H9 (cell line): ENCODE results near the gene PPFIBP2. TPM values are rescaled to one million over a fixed set of nuclear protein-coding genes. Genes with fewer than 3 reads are reported as not detected.

Source experiments
- DNase-seq: peaks from one replicate; pipeline ENCODE4 v3.0.0-alpha.2; 2017
- H2AFZ ChIP-seq: one replicate; pipeline ENCODE4 v1.6.1; 2013; ENCODE audit warnings: mild to moderate bottlenecking, low read length, control low read depth, moderate library complexity
- H2AK5ac ChIP-seq: 2 replicates; pipeline ENCODE4 v1.6.1; 2013; ENCODE audit warnings: low read length, control low read depth, mixed read lengths; ENCODE audit not compliant: insufficient read length
- H2BK120ac ChIP-seq: one replicate; pipeline ENCODE4 v1.6.1; 2013; ENCODE audit warnings: low read depth, mild to moderate bottlenecking, low read length, control low read depth, inconsistent platforms; ENCODE audit not compliant: poor library complexity, severe bottlenecking
- H2BK12ac ChIP-seq: 2 replicates; pipeline ENCODE4 v1.6.1; 2013; ENCODE audit warnings: low read length, control low read depth, mixed read lengths, low read depth; ENCODE audit not compliant: insufficient read length
- H2BK15ac ChIP-seq: 2 replicates; pipeline ENCODE4 v1.6.1; 2013; ENCODE audit warnings: low read depth, low read length, control low read depth
- H2BK20ac ChIP-seq: one replicate; pipeline ENCODE4 v1.6.1; 2013; ENCODE audit warnings: low read depth, mild to moderate bottlenecking, low read length, control low read depth, inconsistent platforms; ENCODE audit not compliant: poor library complexity, severe bottlenecking
- H2BK5ac ChIP-seq: 2 replicates; pipeline ENCODE4 v1.6.1; 2013; ENCODE audit warnings: low read length, control low read depth, mixed read lengths; ENCODE audit not compliant: insufficient read length
- H3K14ac ChIP-seq: 2 replicates; pipeline ENCODE4 v1.6.1; 2013; ENCODE audit warnings: low read length, control low read depth; ENCODE audit not compliant: insufficient read depth
- H3K18ac ChIP-seq: 2 replicates; pipeline ENCODE4 v1.6.1; 2013; ENCODE audit warnings: low read depth, mild to moderate bottlenecking, mixed read lengths, low read length, control low read depth; ENCODE audit not compliant: insufficient read length
- H3K23ac ChIP-seq: 2 replicates; pipeline ENCODE4 v1.6.1; 2013; ENCODE audit warnings: low read length, control low read depth, mixed read lengths, low read depth; ENCODE audit not compliant: insufficient read length
- H3K23me2 ChIP-seq: 2 replicates; pipeline ENCODE4 v1.6.1; 2013; ENCODE audit warnings: low read depth, mild to moderate bottlenecking, mixed read lengths, low read length, control low read depth; ENCODE audit not compliant: insufficient read length, poor library complexity, severe bottlenecking
- H3K27ac ChIP-seq: 2 replicates; pipeline ENCODE4 v1.5.1; 2013; ENCODE audit warnings: low read length, control low read depth, mixed read lengths, low read depth; ENCODE audit not compliant: insufficient read length
- H3K27me3 ChIP-seq: 2 replicates; pipeline ENCODE4 v1.6.1; 2013; ENCODE audit warnings: low read length, control low read depth, inconsistent platforms; ENCODE audit not compliant: insufficient read depth
- H3K4ac ChIP-seq: 2 replicates; pipeline ENCODE4 v1.6.1; 2013; ENCODE audit warnings: low read depth, mild to moderate bottlenecking, control low read depth, inconsistent platforms, low read length, moderate library complexity
- H3K4me1 ChIP-seq: 2 replicates; pipeline ENCODE4 v1.6.1; 2013; ENCODE audit warnings: low read length, control low read depth, inconsistent platforms; ENCODE audit not compliant: insufficient read depth
- H3K4me2 ChIP-seq: 2 replicates; pipeline ENCODE4 v1.6.1; 2013; ENCODE audit warnings: low read length, control low read depth, mixed read lengths; ENCODE audit not compliant: insufficient read length, insufficient read depth
- H3K56ac ChIP-seq: 2 replicates; pipeline ENCODE4 v1.6.1; 2013; ENCODE audit warnings: low read depth, mild to moderate bottlenecking, mixed read lengths, low read length, control low read depth; ENCODE audit not compliant: insufficient read length
- H3K79me1 ChIP-seq: 2 replicates; pipeline ENCODE4 v1.6.1; 2013; ENCODE audit warnings: low read depth, mild to moderate bottlenecking, moderate library complexity, low read length, control low read depth, inconsistent platforms; ENCODE audit not compliant: insufficient read depth, poor library complexity, severe bottlenecking
- H3K79me2 ChIP-seq: 2 replicates; pipeline ENCODE4 v1.6.1; 2013; ENCODE audit warnings: low read length, control low read depth, inconsistent platforms; ENCODE audit not compliant: insufficient read depth
- H3K9ac ChIP-seq: 2 replicates; pipeline ENCODE4 v1.6.1; 2013; ENCODE audit warnings: low read length, control low read depth, mixed read lengths; ENCODE audit not compliant: insufficient read length; ENCODE audit errors: extremely low read depth
- H3K9me3 ChIP-seq: one replicate; pipeline ENCODE4 v1.6.1; 2013; ENCODE audit warnings: low read depth, low read length, inconsistent platforms; ENCODE audit not compliant: control insufficient read depth
- H3T11ph ChIP-seq: one replicate; pipeline ENCODE4 v1.6.1; 2013; ENCODE audit warnings: mild to moderate bottlenecking, low read length, control low read depth, inconsistent platforms
- H4K20me1 ChIP-seq: one replicate; pipeline ENCODE4 v1.6.1; 2013; ENCODE audit not compliant: control insufficient read depth, insufficient read length, insufficient read depth
- H4K5ac ChIP-seq: 2 replicates; pipeline ENCODE4 v1.6.1; 2013; ENCODE audit warnings: low read depth, mild to moderate bottlenecking, mixed read lengths, low read length, control low read depth; ENCODE audit not compliant: insufficient read length
- H4K8ac ChIP-seq: replicated peaks from 2 replicates; pipeline ENCODE4 v1.6.1; 2013; ENCODE audit warnings: low read length, control low read depth, mixed read lengths, low read depth; ENCODE audit not compliant: insufficient read length
- H4K91ac ChIP-seq: 2 replicates; pipeline ENCODE4 v1.6.1; 2013; ENCODE audit warnings: low read depth, mild to moderate bottlenecking, moderate library complexity, mixed read lengths, low read length, control low read depth; ENCODE audit not compliant: insufficient read length
- H3K27ac Mint-ChIP-seq, 3 experiments: 2 replicates in 2 of 3; 3 replicates in 1 of 3; pipeline ENCODE4 v1.8.0; 2020 to 2021; ENCODE audit warnings: mixed read lengths in 3 of 3, mild to moderate bottlenecking in 1 of 3, moderate library complexity in 1 of 3
- H3K27me3 Mint-ChIP-seq: 2 replicates; pipeline ENCODE4 v1.8.0; 2021; ENCODE audit warnings: low read depth, mild to moderate bottlenecking, moderate library complexity, mixed read lengths
- H3K36me3 Mint-ChIP-seq, 3 experiments: 2 replicates in 2 of 3; 3 replicates in 1 of 3; pipeline ENCODE4 v1.8.0; 2020 to 2021; ENCODE audit warnings: low read depth in 3 of 3, mixed read lengths in 3 of 3; ENCODE audit not compliant: insufficient read depth in 1 of 3
- H3K4me1 Mint-ChIP-seq, 2 experiments: 2 replicates each; pipeline ENCODE4 v1.8.0; 2020; ENCODE audit warnings: mixed read lengths in 2 of 2
- H3K4me3 Mint-ChIP-seq, 2 experiments: 2 replicates in 1 of 2; 3 replicates in 1 of 2; pipeline ENCODE4 v1.8.0; 2020 to 2021; ENCODE audit warnings: mild to moderate bottlenecking in 2 of 2, mixed read lengths in 2 of 2, moderate library complexity in 1 of 2
- H3K9me3 Mint-ChIP-seq, 2 experiments: 2 replicates in 1 of 2; 3 replicates in 1 of 2; pipeline ENCODE4 v1.8.0; 2020; ENCODE audit warnings: mild to moderate bottlenecking in 2 of 2, mixed read lengths in 2 of 2, moderate library complexity in 1 of 2
- CTCF ChIP-seq: fragments of 200-600 bp; sonication (generic); conservative IDR thresholded peaks from 3 replicates; pipeline ENCODE4 v1.8.0; 2021; ENCODE audit warnings: antibody characterized with exemption, mild to moderate bottlenecking
- WGBS: extraction: QIAGEN DNeasy Blood & Tissue Kit; methylation state at CpG from one replicate; pipeline ENCODE4 v1.1.7; 2013; ENCODE audit warnings: missing lambda C conversion rate, low lambda C conversion rate, mixed read lengths; ENCODE audit not compliant: insufficient read length; ENCODE audit errors: extremely low coverage; 5-methylcytosine and 5-hydroxymethylcytosine counted together
- total RNA-seq: library from RNA; stranded (reverse); gene quantifications from 2 replicates; pipeline ENCODE4 v1.2.1, GENCODE V29; 2021

Gene PPFIBP2
- total RNA-seq, 1 experiment from 2014 or later: 8.3 TPM

GRCh38 chr11:7665473-7666291 lies 151.9 kb downstream of the PPFIBP2 start:
- Histone ChIP-seq H2AK5ac (no peak overlapping the region), H3K27me3 (no peaks in the 10 kb centered on the region), H4K8ac (no peak overlapping the region), H3K23ac (no peak overlapping the region), H3K9ac (no peak overlapping the region), H3K18ac (no peak overlapping the region), H3K23me2 (no peaks in the 10 kb centered on the region), H2BK120ac (no peak overlapping the region), H3K4me1 (peaks cover 5% of the 10 kb centered on the region; the same call in 1 of the 2 replicates), H3K79me1 (no peaks in the 10 kb centered on the region), H2BK5ac (no peak overlapping the region), H3K27ac (no peak overlapping the region), H4K20me1 (no peaks in the 10 kb centered on the region), H3K4ac (no peak overlapping the region), H2BK20ac (no peak overlapping the region), H2AFZ (no peak overlapping the region), H3K79me2 (no peaks in the 10 kb centered on the region), H4K91ac (no peak overlapping the region), H3K4me2 (no peak overlapping the region), H3K14ac (no peak overlapping the region), H3K56ac (no peak overlapping the region), H2BK12ac (no peak overlapping the region), H3T11ph (no peak overlapping the region), H3K9me3 (peaks cover 12% of the 10 kb centered on the region), H2BK15ac (no peak overlapping the region), H4K5ac (no peak overlapping the region)
- Mint-ChIP-seq H3K36me3 (peaks cover 40 to 80% (median 73%) of the 10 kb centered on the region in 3 experiments), H3K4me3 (no peak overlapping the region), H3K27ac (peak overlapping the region in 1 of 3 experiments; percentile 65; a peak in 1 of 7 replicates), H3K27me3 (no peaks in the 10 kb centered on the region; the same call in 1 of the 2 replicates), H3K9me3 (peaks cover 16 to 35% of the 10 kb centered on the region in 2 experiments), H3K4me1 (peaks cover 24 to 28% of the 10 kb centered on the region in 2 experiments)
- WGBS: no CpG with 5 or more reads among the region's 20 CpGs
- TF ChIP-seq CTCF: peak; percentile 93
- peak; percentile 83 for DNase-seq
